Right cardiac atrium (tissue), 5 donors: ENCODE data around the gene CEP162. TPM values are rescaled to one million over a fixed set of nuclear protein-coding genes. Genes with fewer than 3 reads are reported as not detected.
"Not testable (repeated sequence)": the region's sequence is repeated elsewhere in the genome, so short reads cannot be mapped to it uniquely, and the experiment has no call there.

Experiments used
- ATAC-seq, 2 donors: fragments of 200-7000 bp; cut with Tn5 transposase; one replicate each; pipeline versions ENCODE4 v1.8.0 to v1.9.1; 2020; ENCODE audit warnings: moderate library complexity in 2 of 2, mild to moderate bottlenecking in 1 of 2
- DNase-seq, 3 donors: peaks; one replicate each; pipeline ENCODE4 v3.0.0-alpha.2; 2020
- H3K27ac ChIP-seq: one replicate; pipeline ENCODE4 v1.5.1; 2013; ENCODE audit warnings: mild to moderate bottlenecking, low read length, control low read depth, moderate library complexity
- H3K27me3 ChIP-seq: one replicate; pipeline ENCODE4 v1.6.1; 2013; ENCODE audit not compliant: control insufficient read depth, insufficient read depth
- H3K4me1 ChIP-seq: one replicate; pipeline ENCODE4 v1.6.1; 2013; ENCODE audit warnings: low read length; ENCODE audit not compliant: control insufficient read depth, insufficient read depth
- H3K4me3 ChIP-seq: one replicate; pipeline ENCODE4 v1.5.1; 2013; ENCODE audit warnings: low read length, control low read depth
- H3K9me3 ChIP-seq: one replicate; pipeline ENCODE4 v1.6.1; 2013; ENCODE audit warnings: low read length; ENCODE audit not compliant: control insufficient read depth
- WGBS: extraction: QIAGEN DNeasy Blood & Tissue Kit; methylation state at CpG from one replicate; pipeline ENCODE4 v1.1.7; 2013; 5-methylcytosine and 5-hydroxymethylcytosine counted together
- intact Hi-C, 4 donors: fragments of 100-400 bp; cut with DNase I; formaldehyde crosslinking; loops; one replicate each; pipeline versions ENCODE4 v1.11.0 to v1.14.0; 2022 to 2023
- polyA plus RNA-seq: library from polyadenylated mRNA; stranded (reverse); fragments of 200-250 nt; gene quantifications from one replicate; pipeline ENCODE4 v1.2.3, GENCODE V29; 2013
- total RNA-seq, 4 donors: library from RNA; stranded (reverse); fragmentation: NEBNext Ultra II Directional; extraction: Animal tissue kit (Norgen Biotek cat#: 25700); gene quantifications; one replicate each; pipeline ENCODE4 v1.2.1, GENCODE V29; 2021
- donor health status: healthy with polysubstance abuse.
- donor health status: DM: no; HTN: yes; CAD: no.
- donor health status: DM: no; HTN: no; CAD: no.
- donor health status: DM: no; HTN: yes; CAD: no; lungs with severe emphysema.
- donor health status: DM: yes; HTN: yes; CAD: no.

CEP162 gene
- total and polyA plus RNA-seq, 5 donors = 3.0 to 6.0 (median 4.7) TPM

DNA sequence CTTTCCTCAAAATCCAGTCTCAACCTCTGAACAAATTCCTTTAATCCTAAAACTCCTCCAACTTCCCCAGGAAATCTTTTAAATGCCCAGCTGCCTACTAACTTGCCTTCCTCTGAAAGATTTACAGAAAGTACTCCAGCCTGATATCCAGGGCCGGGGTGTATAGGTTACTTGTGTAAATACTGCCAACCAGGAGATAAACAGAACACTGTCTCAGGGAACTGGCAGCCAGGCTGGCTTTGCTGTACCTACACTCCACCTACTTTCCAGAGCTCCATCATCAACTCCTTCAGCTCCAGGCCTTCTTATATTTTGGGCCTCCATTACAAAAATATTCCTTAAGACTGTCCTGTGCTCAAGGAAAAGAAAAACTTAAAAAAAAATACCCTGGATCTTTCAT is 85.9 kb downstream of the CEP162 start:
- Histone ChIP-seq H3K27me3 (no peaks in the 10 kb centered on the region), H3K4me3 (no peak overlapping the region), H3K27ac (no peak overlapping the region), H3K4me1 (no peaks in the 10 kb centered on the region), H3K9me3 (no peaks in the 10 kb centered on the region)
- intact Hi-C loops = no loop called here
- ATAC-seq (no peak), DNase-seq (no peak)
- 78% methylated on average over 1 of the region's 1 CpG for WGBS

DNA sequence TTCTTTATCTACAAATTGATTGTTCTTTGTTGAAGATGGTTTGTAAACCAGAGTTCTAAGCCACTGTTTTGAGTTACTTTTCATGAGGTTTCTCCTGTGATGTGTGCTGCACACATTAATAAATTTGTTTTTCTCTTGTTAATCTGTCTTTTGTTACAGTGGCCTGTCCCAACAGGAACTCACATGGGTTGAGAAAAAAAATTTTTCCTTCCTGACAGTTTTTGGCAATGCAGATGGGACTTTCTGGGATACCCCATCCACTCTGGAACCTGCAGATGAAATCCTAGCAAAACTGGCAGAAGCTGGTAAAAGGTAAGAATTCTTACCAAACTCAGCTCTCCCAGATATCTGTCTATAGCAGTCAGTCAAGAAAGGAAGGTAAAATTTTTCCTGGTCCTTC is 88.1 kb downstream of the CEP162 start:
- Histone ChIP-seq H3K27me3 (no peaks in the 10 kb centered on the region), H3K4me1 (no peaks in the 10 kb centered on the region), H3K27ac (no peak overlapping the region), H3K4me3 (no peak overlapping the region), H3K9me3 (no peaks in the 10 kb centered on the region)
- no peak for ATAC-seq
- no peak for DNase-seq
- intact Hi-C loops = no loop called here

DNA sequence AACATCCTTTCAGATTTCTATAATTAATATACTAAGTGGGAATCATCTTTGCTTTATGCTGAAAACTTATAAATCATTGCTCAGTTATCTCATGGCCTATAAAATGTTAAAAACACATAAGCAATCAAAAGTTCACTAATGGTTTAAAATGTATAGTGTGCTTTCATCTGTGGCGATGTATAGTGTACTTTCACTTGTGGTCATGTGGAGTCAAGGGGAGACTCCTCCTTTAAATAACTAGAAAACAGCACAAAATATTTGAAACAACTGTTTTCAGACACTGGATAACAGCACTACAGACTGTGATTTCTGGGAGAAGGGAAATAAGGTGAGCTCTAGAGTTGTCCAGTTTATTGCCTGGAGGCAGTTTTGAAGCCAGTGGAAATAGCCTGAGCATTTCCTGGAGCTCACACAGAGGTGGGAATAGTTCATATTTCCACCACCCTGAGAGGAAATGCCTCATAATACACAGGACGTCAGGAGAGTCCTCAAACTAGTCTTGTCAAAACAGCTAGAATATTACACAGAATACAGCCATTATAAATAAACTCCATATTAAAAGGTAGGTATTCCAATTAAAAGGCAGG is 89.4 kb downstream of the CEP162 start:
- Histone ChIP-seq H3K4me1 (no peaks in the 10 kb centered on the region), H3K9me3 (no peaks in the 10 kb centered on the region), H3K27me3 (no peaks in the 10 kb centered on the region), H3K27ac (no peak overlapping the region), H3K4me3 (no peak overlapping the region)
- DNase-seq (no peak), ATAC-seq (no peak)
- intact Hi-C loops = no loop called here
- 78% methylated on average over 2 of the region's 2 CpGs for WGBS

DNA sequence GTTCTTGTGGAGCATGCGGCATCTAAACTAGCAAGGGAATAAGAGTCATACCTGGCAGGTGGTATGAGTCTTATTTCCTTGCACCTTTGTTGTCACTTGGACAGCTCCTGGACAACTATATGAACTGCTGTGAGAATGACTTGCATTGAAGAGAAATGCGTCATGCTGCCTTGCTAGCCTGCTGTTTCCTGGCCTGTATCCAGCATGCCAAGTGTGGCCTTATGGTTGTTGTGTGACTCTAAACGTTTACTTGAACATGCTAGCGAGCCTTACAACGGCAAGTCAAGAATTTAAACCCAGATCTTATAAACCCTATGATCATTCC is 90.4 kb downstream of the CEP162 start:
- ATAC-seq (no peak), DNase-seq (no peak)
- Histone ChIP-seq H3K27ac (no peak overlapping the region), H3K4me3 (no peak overlapping the region), H3K4me1 (no peaks in the 10 kb centered on the region), H3K9me3 (no peaks in the 10 kb centered on the region), H3K27me3 (no peaks in the 10 kb centered on the region)
- 86% methylated on average over 5 of the region's 5 CpGs for WGBS
- intact Hi-C loops = no loop called here

DNA sequence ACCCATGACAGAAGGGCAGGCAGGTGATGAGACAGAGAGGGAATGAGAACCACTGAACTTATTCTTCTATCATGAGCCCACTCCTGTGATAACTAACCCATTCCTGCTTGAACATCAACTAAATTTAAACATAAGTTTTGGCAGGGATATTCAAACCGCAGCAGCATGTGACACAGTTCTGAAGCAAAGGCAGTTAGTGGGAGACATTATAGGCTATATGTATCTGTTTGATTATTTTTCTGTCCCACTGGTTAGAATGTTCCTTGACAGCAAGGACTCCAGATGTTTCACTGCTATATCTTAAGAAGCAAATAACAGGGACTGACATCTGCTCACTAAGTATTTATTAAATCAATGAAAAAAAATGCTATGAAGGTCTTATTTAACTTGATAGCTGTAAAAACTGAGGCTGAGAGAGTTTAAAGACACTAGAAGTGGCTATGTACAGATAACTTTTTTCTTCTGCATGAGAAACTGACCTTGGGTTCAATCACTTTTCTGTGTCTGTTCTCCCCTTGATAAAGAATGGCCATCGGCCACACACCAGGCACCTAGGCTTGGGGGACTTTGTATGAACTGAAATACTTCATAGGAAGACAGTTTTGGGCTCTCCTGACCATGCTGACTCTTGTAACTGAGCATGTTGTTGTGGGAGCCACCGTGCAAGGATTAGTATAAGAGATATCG is 90.9 kb downstream of the CEP162 start:
- ATAC-seq (no peak), DNase-seq (no peak)
- intact Hi-C loops = no loop called here
- H3K4me3 ChIP-seq = no peak overlapping the region
- H3K9me3 ChIP-seq = no peaks in the 10 kb centered on the region
- no peak overlapping the region for H3K27ac ChIP-seq
- WGBS = 87% methylated on average over 4 of the region's 4 CpGs
- H3K27me3 ChIP-seq = no peaks in the 10 kb centered on the region
- no peaks in the 10 kb centered on the region for H3K4me1 ChIP-seq

DNA sequence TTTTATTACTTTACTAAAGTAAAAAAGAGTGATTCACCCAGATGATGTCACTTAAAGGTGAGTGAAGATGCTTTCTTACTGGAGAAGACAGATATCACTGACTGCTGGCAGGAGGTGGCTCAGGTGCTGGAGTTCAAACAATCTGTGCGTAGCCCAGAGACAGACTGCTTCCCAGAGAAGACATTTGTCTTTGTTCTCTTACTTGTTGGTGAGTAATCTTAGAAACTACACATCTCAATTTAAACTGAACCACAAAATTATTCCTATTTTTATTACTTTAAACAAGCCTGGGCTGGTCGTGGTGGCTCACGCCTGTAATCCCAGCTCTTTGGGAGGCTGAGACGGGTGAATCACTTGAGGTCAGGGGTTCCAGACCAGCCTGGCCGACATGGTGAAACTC is 92.2 kb downstream of the CEP162 start:
- ATAC-seq (no peak), DNase-seq (no peak)
- H3K4me1 ChIP-seq = no peaks in the 10 kb centered on the region
- WGBS = 98% methylated on average over 5 of the region's 5 CpGs
- no peaks in the 10 kb centered on the region for H3K9me3 ChIP-seq
- intact Hi-C loops = no loop called here
- H3K27ac ChIP-seq = no peak overlapping the region
- H3K27me3 ChIP-seq = no peaks in the 10 kb centered on the region
- no peak overlapping the region for H3K4me3 ChIP-seq

DNA sequence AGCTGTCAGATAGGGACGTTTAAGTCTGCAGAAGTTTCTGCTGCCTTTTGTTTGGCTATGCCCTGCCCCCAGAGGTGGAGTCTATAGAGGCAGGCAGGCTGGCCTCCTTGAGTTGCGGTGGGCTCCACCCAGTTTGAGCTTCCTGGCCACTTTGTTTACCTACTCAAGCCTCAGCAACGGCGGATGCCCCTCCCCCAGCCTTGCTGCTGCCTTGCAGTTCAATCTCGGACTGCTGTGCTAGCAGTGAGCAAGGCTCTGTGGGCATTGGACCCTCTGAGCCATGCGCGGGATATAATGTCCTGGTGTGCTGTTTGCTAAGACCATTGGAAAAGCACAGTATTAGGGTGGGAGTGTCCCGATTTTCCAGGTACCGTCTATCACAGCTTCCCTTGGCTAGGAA is 94.1 kb downstream of the CEP162 start:
- ATAC-seq, H3K27ac ChIP-seq, intact Hi-C loops, H3K4me1 ChIP-seq, H3K9me3 ChIP-seq, H3K4me3 ChIP-seq, H3K27me3 ChIP-seq: not testable (repeated sequence)
- DNase-seq = peak in 1 of 3 donors; percentile 19
- 97% methylated on average over 9 of the region's 9 CpGs for WGBS

DNA sequence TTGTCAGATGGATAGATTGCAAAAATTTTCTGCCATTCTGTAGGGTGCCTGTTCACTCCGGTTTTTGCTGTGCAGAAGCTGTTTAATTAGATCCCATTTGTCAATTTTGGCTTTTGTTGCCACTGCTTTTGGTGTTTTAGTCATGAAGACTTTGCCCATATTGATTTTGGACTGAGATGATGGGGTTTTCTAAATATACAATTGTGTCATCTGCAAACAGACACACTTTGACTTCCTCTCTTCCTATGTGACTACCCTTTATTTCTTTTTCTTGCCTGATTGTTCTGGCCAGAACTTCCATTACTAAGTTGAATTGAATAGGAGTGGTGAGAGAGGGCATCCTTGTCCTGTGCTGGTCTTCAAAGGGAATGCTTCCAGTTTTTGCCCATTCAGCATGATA is 97.9 kb downstream of the CEP162 start:
- ATAC-seq, DNase-seq, H3K27ac ChIP-seq, H3K4me3 ChIP-seq, intact Hi-C loops, H3K9me3 ChIP-seq, H3K27me3 ChIP-seq, H3K4me1 ChIP-seq: not testable (repeated sequence)
- 98% methylated on average over 1 of the region's 1 CpG for WGBS

DNA sequence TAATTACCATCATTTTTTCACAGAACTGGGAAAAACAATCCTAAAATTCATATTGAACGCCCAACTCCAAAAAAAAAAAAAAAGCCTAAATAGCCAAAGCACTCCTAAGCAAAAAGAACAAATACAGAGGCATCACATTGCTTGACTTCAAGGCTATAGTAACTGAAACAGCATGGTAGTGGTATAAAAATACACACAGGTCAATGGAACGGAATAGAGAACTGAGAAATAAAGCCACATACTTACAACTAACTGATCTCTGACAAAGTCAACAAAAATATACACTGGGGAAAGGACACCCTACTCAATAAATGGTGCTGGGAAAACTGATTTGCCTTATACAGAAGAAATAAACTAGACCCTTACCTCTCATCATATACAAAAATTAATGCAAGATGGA is 104.3 kb downstream of the CEP162 start:
- no peak for DNase-seq
- H3K4me1 ChIP-seq = no peaks in the 10 kb centered on the region
- ATAC-seq = no peak
- WGBS = 96% methylated on average over 2 of the region's 2 CpGs
- intact Hi-C loops = no loop called here
- H3K27me3 ChIP-seq = no peaks in the 10 kb centered on the region
- H3K4me3 ChIP-seq = no peak overlapping the region
- no peaks in the 10 kb centered on the region for H3K9me3 ChIP-seq
- no peak overlapping the region for H3K27ac ChIP-seq

DNA sequence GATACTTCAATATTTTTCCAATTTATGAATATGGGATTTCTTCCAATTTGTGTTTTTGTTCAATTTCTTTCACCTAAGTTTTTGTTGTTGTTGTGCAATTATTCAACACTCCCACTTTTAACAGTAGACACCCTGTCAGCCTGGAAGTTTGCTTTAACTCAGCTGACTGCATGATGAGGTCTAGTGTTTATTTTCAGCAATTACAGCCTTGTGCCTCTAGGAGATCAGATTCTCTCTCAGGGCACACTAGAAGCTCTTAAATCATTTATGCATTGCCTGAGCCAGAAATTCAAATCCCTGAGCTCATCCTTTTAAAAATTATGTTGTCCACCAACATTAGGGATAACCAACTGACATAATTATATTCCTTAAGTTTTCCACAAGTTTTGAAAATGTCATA is 108.2 kb downstream of the CEP162 start:
- Histone ChIP-seq H3K4me3 (no peak overlapping the region), H3K27ac (no peak overlapping the region), H3K4me1 (no peaks in the 10 kb centered on the region), H3K9me3 (no peaks in the 10 kb centered on the region), H3K27me3 (no peaks in the 10 kb centered on the region)
- intact Hi-C loops = no loop called here
- ATAC-seq (no peak), DNase-seq (no peak)

DNA sequence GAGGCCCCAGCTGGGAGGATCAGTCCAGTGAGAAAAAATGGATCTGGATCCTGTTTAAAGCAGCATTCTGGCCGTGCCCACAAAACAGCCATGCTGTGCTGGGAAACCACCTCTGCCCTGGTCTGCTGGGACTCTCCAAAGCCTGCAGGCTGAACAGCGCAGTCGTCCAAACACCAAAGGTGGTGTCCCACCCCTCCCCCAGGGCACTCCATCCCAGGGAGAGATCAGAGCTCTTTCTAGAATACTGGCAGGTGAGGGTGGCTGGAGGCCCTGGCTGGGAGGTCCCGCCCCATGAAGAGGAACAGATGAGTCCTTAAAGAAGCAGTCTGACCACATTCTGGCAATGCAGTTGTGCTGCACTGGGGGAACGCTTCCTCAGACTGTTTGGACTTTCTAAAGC is 109.3 kb downstream of the CEP162 start:
- DNase-seq (no peak), ATAC-seq (no peak)
- no peaks in the 10 kb centered on the region for H3K4me1 ChIP-seq
- no peak overlapping the region for H3K27ac ChIP-seq
- intact Hi-C loops = no loop called here
- no peaks in the 10 kb centered on the region for H3K9me3 ChIP-seq
- no peak overlapping the region for H3K4me3 ChIP-seq
- H3K27me3 ChIP-seq = no peaks in the 10 kb centered on the region
- WGBS = 86% methylated on average over 5 of the region's 5 CpGs
